ENCODE results near the gene BCL10. TPM values are rescaled to one million over a fixed set of nuclear protein-coding genes. Genes with fewer than 3 reads are reported as not detected.
A peak's percentile ranks its signal among the peaks of the same experiment; 100 is the strongest.

The BCL10 gene
- total RNA-seq, 1 experiment from 2014 or later, result 33.8 TPM

GRCh38 chr1:85230305-85230977, 46.0 kb downstream of the BCL10 start:
- Histone ChIP-seq H3K4me2 (ENCODE audit: low read length) (no peak overlapping the region), H3K79me2 (ENCODE audit: insufficient read depth, low read length) (no peaks in the 10 kb centered on the region), H3K4me1 (ENCODE audit: control insufficient read depth in 1 of 2, insufficient read depth in 2 of 2, low read length in 2 of 2) (peaks cover 18 to 19% of the 10 kb centered on the region in 2 experiments), H3K9ac (ENCODE audit: low read length) (no peak overlapping the region), H3K4me3 (replicated peaks in 1 of 2; ENCODE audit: low read depth in 1 of 2, low read length in 2 of 2) (no peak overlapping the region), H2AFZ (ENCODE audit: low read depth, low read length, poor library complexity, severe bottlenecking) (peak overlapping the region; percentile 77), H3K36me3 (ENCODE audit: control insufficient read depth in 1 of 2, insufficient read depth in 2 of 2, low read length in 2 of 2) (no peaks in the 10 kb centered on the region), H4K20me1 (ENCODE audit: insufficient read depth) (no peaks in the 10 kb centered on the region), H3K9me3 (ENCODE audit: control insufficient read depth in 1 of 2, insufficient read depth in 1 of 2, low read depth in 1 of 2, low read length in 2 of 2) (no peaks in the 10 kb centered on the region), H3K27ac (ENCODE audit: low read depth, low read length) (no peak overlapping the region), H3K27me3 (ENCODE audit: insufficient read depth, low read length) (no peaks in the 10 kb centered on the region), H3K9me2 (ENCODE audit: insufficient read depth) (no peaks in the 10 kb centered on the region)
- no peak for TF ChIP-seq JUND (IDR thresholded peaks at IDR 0.05)
- TF ChIP-seq CBX3 (IDR thresholded peaks at IDR 0.05; ENCODE audit: low read depth), result no peak
- TF ChIP-seq ZFX (IDR thresholded peaks at IDR 0.05), result no peak
- no peak for TF ChIP-seq YY1 (IDR thresholded peaks at IDR 0.05; ENCODE audit: extremely low read depth, insufficient replicate concordance, low read depth, low read length)
- TF ChIP-seq FOSL1 (IDR thresholded peaks at IDR 0.05; ENCODE audit: low read depth), result no peak
- TF ChIP-seq EZH2 (IDR thresholded peaks at IDR 0.05), result no peak
- TF ChIP-seq, protein P1, sequence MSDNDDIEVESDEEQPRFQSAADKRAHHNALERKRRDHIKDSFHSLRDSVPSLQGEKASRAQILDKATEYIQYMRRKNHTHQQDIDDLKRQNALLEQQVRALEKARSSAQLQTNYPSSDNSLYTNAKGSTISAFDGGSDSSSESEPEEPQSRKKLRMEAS (IDR thresholded peaks at IDR 0.05), result peak; percentile 53; the same call in 1 of the 2 replicates
- no peak for TF ChIP-seq POLR2AphosphoS5 (IDR thresholded peaks at IDR 0.05; ENCODE audit: low read depth, low read length)
- TF ChIP-seq, protein P2, sequence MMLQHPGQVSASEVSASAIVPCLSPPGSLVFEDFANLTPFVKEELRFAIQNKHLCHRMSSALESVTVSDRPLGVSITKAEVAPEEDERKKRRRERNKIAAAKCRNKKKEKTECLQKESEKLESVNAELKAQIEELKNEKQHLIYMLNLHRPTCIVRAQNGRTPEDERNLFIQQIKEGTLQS (IDR thresholded peaks at IDR 0.05), result no peak
- no peak for TF ChIP-seq ZNF274 (IDR thresholded peaks at IDR 0.05; ENCODE audit: low read depth, low read length)
- TF ChIP-seq RAD21 (IDR thresholded peaks at IDR 0.05; ENCODE audit: low read depth), result peak; percentile 43
- TF ChIP-seq EGR1 (IDR thresholded peaks at IDR 0.05; ENCODE audit: low read depth), result no peak
- peak; percentile 32 to 63 (median 55); a peak in 5 of 6 replicates for TF ChIP-seq CTCF (IDR thresholded peaks at IDR 0.05 in 2 of 3, conservative IDR thresholded peaks at IDR 0.05 in 1 of 3; ENCODE audit: borderline replicate concordance in 1 of 3, insufficient read depth in 1 of 3, low read depth in 2 of 3, low read length in 2 of 3)
- TF ChIP-seq SP1 (IDR thresholded peaks at IDR 0.05; ENCODE audit: low read depth), result no peak
- ChIA-PET POLR2A (interaction anchor here (1.2 to 2.5 kb wide), 3 partner anchors 9 to 12 kb away, joined by 3 to 11 read pairs (median 4); no protein-coding TSS in a partner anchor), CTCF (interaction anchor here (1.4 to 2.9 kb wide), 5 partner anchors 10 to 286 kb away, joined by 5 to 29 read pairs (median 13); no protein-coding TSS in a partner anchor), RAD21 (ENCODE audit: low non-redundant PET in 1 of 2, low total read pairs in 2 of 2, uncharacterized antibody in 2 of 2, unreplicated experiment in 2 of 2) (interaction anchor here (0.7 to 1.5 kb wide), 4 partner anchors 24 to 286 kb away, joined by 3 to 6 read pairs (median 3); no protein-coding TSS in a partner anchor)
- ATAC-seq (peak; percentile 76), DNase-seq (ENCODE audit: low read depth, low spot score) (peak; percentile 29)
- intact Hi-C loops (cut with micrococcal nuclease), result no loop called here
- BruUV-seq (replicated peaks), result no TSS peak

Measured in HCT116 (cell line).